Measurements from ENCODE around the gene KCTD17.

KCTD17 gene

GRCh38 chr22:37074537-37074936 lies 23.0 kb downstream of the KCTD17 start:
- TF ChIP-seq CTCF (IDR thresholded peaks at IDR 0.05): no peak
- no peak overlapping the region for H3K27ac ChIP-seq
- DNase-seq (ENCODE audit: low spot score): no peak
- no peak overlapping the region for H3K4me3 ChIP-seq

GRCh38 chr22:37075046-37075445 lies 23.5 kb downstream of the KCTD17 start:
- Histone ChIP-seq H3K4me3 (no peak overlapping the region), H3K27ac (no peak overlapping the region)
- no peak for DNase-seq (ENCODE audit: low spot score)
- no peak for TF ChIP-seq CTCF (IDR thresholded peaks at IDR 0.05)

GRCh38 chr22:37075822-37076433 lies 24.4 kb downstream of the KCTD17 start:
- DNase-seq (ENCODE audit: low spot score): no peak
- Histone ChIP-seq H3K4me3 (no peak overlapping the region), H3K27ac (no peak overlapping the region)
- TF ChIP-seq CTCF (IDR thresholded peaks at IDR 0.05): no peak

- DNase-seq (ENCODE audit: low spot score): no peak
- Histone ChIP-seq H3K4me3 (no peak overlapping the region), H3K27ac (no peak overlapping the region)
- peak; percentile 66 for TF ChIP-seq CTCF (IDR thresholded peaks at IDR 0.05)
Measured at GRCh38 chr22:37077802-37078448, 26.4 kb downstream of the KCTD17 start.

GRCh38 chr22:37079158-37079557 lies 27.6 kb downstream of the KCTD17 start:
- TF ChIP-seq CTCF (IDR thresholded peaks at IDR 0.05): no peak
- Histone ChIP-seq H3K27ac (no peak overlapping the region), H3K4me3 (no peak overlapping the region)
- DNase-seq (ENCODE audit: low spot score): no peak

GRCh38 chr22:37079668-37080171 lies 28.2 kb downstream of the KCTD17 start:
- no peak for TF ChIP-seq CTCF (IDR thresholded peaks at IDR 0.05)
- DNase-seq (ENCODE audit: low spot score): no peak
- H3K27ac ChIP-seq: no peak overlapping the region
- H3K4me3 ChIP-seq: no peak overlapping the region

- DNase-seq (ENCODE audit: low spot score): no peak
- Histone ChIP-seq H3K27ac (no peak overlapping the region), H3K4me3 (no peak overlapping the region)
- no peak for TF ChIP-seq CTCF (IDR thresholded peaks at IDR 0.05)
Measured at GRCh38 chr22:37080438-37080837, 28.9 kb downstream of the KCTD17 start.

All from coronary artery (tissue), 2 donors.